ENCODE measurements around the gene RPL3.
A peak's percentile ranks its signal among the peaks of the same experiment; 100 is the strongest.
"Not testable (repeated sequence)": the region's sequence is repeated elsewhere in the genome, so short reads cannot be mapped to it uniquely, and the experiment has no call there.

RPL3 gene

DNA sequence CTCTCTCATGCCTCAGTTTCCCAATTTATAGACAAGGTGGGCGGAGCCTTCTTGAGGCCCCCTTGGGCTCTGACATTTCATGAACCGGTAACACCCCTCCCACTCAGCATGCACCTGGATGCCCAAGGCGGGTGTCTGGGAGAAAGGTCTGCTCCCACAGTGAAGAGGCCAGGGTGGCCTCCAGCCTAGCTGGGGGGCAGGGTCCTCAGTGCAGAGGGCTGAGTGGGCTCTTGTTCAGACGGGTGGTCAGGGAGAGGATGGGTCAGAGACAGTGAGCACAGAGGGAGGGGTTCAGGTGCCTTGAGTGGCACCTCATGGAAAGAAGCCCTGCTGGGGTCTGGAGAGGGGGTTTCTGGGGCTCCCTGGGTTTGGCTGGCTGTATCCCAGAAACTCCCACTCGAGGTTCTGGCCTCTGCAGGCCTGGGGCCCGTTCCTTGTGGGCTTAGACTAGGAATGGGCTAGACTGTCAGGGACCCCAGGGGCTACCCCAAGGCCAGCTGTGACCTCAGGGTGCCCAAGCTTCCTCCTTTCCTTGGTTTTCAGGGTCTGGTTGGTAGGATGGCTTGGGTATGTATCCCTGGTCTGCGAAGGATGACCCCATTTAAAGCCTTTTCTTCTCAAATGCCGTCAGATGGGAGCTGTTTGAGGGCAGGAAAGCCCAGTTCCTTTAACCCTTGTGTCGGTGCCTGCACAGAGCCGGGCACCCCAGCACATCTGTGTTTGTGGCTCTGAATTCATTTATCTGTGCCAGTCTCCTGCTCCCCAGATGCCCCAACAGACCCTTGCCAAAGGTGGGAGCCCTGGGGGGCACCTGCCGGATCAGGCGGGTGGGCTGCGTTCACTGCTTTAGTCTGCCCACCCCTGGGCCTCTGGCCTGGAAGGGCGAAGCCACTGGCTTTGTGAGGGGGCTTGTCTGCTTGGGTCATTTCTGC is 31.6 kb upstream of the RPL3 start:
- no peak for DNase-seq

DNA sequence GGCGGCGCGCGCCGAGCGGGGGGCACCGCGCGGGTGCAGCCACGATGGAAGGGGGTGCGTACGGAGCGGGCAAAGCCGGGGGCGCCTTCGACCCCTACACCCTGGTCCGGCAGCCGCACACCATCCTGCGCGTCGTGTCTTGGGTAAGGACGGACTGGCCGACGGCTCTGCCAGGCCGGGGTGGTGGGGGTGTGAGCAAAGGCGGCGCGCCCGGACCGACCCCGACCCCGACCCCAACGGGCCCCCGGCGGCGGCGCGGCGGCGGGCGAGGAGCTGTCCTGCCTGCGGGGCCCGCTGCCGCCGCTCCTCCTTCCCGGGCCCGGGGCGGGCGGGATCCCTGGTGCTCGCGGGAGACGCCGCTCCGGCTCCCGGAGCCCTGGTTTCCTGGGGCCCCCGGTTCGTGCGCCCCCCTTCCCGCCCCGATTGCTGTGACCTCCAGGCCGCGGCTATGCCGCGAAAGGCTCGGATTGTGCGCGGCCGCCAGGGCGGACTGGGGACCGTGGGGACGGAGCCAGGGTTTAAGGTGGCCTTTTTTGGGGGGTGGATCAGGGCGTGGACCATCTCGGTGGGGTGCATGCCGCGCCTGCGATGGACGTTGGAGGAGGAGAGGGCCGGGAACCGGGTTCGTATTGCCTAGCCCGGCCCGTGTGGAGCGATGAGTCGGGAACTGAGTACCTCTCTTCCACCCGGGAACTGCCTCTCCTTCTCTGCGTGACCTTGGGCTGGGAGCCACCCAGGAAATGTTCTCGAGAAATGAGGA is 30.7 kb upstream of the RPL3 start, which contains the start of gene SYNGR1:
Gene SYNGR1, plus strand, starts transcription at position 25 of the 760 bp plus-strand sequence. Its CDS starts 20 bp downstream, at position 45.
- DNase-seq: no peak

DNA sequence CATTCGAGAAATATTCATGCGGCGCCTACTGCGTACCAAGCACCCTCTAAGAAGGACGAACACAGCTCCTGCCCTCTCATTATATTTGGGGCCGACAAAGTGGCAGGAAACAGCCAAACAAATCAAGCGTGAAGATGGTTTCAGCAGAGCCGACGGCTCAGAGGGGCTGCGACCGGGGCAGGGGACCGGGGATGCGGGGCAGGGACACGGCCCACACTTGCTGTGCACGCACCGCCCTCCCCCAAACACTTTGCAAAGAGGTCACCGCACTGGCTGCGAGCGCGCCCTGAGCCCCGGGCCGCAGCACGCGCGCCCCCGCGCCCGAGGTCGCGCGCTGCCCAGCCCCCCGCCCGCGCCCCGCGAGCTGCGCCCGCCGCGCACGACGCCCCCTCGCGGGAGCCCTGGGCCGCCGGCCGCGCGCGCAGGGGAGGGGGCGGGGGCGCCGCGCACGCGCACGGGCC is 30.1 kb upstream of the RPL3 start:
- no peak for DNase-seq

DNA sequence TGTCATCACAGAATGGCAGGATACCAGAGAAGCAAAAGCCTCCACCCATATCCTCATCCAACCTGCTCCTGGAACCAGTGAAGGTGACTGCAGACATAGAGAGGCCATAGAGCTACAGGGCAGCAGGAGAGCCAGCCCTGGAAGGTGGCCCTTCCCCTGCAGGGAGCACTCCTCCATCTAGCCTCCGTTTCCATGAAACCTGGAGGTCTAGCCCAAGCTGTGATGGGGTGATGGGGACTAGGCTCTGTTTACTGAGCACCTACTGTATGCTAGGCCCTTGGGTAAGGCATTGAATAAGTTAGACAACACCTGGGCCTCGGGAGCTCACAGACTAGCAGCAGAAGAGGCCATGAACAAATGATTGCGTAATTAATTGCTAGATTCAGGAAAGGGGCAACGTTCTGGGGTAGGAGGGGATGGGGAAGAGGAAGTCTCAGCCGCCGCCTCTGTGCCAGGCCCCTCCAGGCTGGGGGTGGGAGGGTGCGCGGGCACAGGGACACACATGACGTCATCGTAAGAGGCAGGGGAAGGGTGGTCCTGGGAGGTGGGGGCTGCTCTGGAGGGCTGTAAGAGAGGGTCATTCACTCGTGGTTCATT is 29.6 kb upstream of the RPL3 start:
- DNase-seq: no peak

DNA sequence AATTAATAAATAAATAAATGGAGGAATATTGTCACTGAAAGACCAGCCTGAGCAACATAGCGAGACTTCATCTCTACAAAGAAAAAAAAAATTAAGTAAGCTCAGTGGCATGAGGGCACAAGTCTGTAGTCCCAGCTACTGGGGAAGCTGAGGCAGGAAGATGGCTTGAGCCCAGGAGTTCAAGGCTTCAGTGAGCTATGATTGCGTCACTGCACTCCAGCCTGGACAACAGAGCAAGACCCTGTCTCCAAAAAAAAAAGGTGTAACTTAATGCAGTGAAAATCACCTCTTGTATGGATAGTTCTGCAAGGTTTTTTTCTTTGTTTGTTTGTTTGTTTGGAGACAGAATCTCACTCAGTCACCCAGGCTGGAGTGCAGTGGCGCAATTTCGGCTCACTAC is 25.8 kb upstream of the RPL3 start:
- DNase-seq: no peak

DNA sequence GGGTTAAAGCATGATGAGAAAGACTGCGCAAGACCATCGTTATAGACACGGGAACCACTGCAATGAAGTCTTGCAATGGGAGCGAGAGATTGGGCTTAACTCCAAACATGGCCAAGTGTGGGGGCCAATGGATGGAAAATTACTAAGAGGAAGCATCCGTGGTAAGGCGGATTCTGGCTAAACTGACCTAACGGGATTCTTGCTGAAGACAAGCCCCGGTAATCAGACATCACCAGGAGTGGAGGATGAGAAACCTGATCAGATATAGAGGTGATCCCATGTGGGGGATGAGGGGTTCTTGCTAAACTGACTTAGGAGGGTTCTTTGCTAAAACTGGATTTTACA is 24.6 kb upstream of the RPL3 start:
- no peak for DNase-seq

DNA sequence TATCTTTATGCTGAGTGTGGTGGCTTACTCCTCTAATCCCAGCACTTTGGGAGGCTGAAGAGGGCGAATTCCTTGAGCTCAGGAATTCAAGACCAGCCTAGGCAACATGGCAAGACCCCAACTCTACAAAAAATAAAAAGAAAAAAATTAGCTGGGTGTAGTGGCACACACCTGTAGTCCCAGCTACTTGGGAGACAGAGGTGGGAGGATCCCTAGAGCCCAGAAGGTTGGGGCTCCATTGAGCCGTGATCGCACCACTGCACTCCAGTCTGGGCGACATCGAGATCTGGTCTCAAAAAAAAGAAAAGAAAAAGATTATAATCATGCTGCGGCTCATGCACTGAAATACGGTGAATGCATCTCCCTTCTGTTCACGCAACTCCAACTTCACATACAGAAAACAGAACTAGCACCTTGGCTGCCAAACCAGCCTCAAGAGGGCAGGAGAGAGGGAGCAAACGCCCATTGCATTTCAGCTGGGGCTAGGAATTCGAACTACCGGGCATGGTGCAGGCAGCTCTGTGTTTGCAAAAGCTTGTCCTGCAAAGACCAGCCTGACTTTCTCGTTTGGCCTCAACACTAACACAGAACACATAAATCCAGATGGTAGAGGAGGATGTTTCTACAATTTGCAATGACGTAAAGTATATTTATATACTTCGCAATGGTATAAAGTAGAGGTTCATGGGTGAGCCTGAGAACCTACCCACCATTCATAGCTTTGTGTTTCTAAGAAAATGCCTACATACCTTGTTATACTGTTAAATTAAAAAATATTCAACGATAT is 24.0 kb upstream of the RPL3 start:
- peak; percentile 51 for DNase-seq

DNA sequence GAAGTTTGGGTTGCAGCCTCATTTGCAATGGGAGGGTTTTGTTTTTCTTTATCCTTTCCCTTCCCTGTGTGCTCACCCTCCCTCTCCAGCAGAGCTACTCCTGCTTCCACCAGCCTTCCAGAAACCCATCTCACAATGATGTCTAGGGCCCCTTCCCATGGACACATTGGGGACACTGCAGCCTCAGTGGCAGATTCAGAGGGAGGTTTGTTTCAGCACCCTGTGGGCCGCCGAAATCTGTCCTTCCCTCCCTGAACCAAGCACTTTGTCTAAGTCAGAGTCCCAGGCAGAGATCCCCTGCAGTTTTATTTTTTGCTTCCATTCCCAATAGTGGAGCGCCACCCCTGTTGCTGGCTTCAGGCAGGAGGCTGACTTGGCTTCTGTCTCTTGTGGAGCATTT is 21.8 kb upstream of the RPL3 start:
- DNase-seq: no peak

DNA sequence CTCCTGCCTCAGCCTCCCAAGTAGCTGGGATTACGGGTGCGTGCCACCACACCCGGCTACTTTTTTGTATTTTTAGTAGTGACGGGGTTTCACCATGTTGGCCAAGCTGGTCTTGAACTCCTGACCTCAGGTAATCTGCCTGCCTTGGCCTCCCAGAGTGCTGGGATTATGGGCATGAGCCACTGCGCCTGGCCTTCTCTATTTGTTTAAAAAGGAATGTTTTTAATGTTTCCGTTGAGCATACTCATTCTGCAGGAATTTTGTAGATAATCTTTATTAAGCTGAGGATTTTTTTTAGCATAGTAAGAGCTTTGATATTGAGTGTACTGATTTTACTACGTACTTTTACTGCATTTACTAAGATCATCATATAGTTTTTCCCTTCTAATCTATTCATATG is 20.4 kb upstream of the RPL3 start:
- DNase-seq: peak; percentile 52

DNA sequence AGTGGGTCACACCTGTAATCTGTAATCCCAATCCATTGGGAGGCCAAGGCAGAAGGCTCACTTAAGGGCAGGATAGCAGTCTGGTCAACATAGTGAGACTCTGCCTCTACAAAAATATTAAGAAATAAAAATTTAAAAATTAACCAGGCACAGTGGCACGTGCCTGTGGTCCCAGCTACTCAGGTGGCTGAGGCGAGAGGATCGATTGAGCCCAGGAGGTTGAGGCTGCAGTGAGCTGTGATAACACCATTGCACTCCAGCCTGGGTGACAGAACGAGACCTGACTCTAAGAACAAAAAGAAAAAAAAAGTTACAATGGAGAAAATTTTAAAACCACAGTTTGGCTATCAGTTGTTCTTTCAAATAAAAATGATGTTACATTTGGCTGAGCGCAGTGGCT is 17.0 kb upstream of the RPL3 start:
- DNase-seq: no peak

DNA sequence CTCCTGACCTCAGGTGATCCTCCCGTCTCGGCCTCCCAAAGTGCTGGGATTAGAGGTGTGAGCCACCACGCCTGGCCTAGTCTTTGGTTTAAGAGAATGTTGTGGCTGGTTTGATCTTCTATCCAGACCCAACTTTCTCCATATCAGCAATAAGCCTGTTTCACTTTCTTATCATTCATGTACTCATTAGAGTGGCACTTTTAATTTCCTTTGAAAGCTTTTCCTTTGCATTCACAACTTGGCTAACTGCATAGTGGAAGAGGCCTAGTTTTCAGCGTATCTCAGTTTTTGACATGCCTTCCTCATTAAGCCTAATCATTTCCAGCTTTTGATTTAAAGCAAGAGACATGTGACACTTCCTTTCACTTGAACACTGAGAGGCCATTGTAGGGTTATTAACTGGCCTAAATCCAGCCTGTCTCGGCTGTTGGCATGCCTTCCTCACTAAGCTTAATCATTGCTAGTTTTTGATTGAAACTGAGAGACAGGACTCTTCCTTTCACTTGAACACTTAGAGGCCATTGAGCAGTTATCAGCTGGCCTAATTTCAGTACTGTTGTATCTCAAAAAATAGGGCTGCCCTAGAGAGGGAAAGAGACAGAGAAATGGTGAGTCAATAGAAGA is 13.1 kb upstream of the RPL3 start:
- DNase-seq: peak; percentile 77

DNA sequence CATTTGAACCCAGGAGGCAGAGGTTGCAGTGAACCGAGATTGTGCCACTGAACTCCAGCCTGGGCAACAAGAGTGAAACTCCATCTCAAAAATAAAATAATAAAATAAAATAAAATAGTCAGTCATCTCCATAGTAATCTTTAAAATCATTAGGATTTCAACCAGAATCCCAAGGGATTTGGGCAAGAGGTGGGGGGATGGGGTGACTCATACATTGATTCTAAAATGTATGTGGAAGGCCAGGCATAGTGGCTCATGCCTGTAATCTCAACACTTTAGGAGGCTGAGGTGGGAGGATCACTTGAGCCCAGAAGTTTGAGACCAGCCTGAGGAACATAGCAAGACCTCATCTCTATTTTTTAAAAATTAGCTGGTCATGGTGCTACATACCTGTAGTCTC is 11.1 kb upstream of the RPL3 start:
- peak; percentile 49 for DNase-seq

DNA sequence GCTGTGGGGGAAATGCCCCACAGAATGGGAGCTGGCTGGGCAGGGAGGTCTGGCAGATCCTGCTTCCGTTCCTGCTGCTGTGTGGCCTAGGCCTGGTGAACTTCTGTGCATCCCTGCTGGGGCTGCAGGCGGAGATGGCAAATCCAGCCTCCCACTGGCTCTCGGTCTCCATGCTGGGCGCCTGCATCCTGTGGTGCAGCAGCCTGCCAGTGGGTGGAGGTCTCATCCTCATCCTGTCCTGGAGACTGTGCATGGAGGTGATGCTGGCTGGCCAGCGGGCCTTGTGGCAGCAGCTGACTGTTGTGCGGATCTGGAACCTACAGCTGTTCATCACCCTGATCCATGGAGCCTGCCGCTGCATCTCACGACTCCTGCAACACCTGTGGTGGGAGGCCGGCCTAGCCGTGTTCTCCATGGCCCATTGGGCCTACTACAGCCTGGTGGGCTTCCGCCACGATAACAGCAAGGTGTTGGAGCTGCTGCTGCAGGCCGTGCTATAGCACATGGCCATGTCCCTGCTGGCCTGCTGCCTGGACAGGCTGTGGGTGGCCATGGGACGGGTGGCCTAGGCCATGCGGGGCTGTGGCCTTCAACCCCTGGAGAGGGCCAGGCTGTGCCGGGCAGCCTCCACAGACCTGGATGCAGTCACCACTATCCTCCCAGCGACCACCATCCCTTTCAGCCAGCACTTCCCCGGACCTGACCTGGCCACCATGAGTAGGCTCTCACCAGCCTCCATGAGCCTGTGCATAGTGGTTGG is 8.8 kb upstream of the RPL3 start:
- DNase-seq: no peak

DNA sequence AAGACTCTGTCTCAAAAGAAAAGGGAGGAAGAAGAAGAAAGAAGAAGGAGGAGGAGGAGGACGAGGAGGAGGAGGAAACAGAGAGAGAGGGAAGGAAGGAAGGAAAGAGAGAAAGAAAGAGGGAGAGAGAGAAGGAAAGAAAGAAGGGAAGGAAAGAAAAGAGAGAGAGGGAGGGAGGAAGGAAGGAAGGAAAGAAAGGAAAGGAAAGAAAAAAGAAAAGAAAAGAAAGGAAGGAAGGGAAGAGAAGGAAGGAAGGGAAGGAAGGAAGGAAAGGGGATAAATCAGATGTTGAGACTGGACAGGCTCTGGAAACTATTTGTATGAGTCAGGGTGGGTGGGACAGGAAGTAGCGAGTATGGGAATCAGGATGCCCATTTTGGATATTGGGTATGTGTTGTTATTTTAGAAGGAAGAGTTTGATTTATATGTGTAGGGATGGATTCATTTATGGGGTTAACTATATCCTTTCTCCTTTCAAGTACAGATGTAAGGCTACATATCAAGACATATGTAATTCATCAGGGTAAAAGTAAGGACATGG is 6.0 kb upstream of the RPL3 start:
- peak; percentile 44 for DNase-seq

DNA sequence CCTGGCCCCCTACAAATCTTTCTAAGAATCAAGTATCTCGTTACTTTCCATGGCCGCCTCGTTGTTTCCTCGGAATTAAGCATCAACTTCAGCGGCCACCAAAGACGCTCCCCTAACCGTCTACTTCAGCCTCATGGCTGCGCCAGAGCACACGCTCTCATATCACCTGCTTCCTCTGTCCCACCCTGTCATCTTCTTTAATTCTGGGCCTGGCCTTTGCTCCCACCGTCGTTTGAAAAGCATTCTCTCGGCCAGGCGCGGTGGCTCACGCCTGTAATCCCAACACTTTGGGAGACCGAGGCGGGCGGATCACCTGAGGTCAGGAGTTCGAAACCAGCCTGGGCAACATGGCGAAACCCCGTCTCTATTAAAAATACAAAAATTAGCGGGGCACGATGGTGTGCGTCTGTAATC is 1.2 kb upstream of the RPL3 start:
- DNase-seq: not testable (repeated sequence)

DNA sequence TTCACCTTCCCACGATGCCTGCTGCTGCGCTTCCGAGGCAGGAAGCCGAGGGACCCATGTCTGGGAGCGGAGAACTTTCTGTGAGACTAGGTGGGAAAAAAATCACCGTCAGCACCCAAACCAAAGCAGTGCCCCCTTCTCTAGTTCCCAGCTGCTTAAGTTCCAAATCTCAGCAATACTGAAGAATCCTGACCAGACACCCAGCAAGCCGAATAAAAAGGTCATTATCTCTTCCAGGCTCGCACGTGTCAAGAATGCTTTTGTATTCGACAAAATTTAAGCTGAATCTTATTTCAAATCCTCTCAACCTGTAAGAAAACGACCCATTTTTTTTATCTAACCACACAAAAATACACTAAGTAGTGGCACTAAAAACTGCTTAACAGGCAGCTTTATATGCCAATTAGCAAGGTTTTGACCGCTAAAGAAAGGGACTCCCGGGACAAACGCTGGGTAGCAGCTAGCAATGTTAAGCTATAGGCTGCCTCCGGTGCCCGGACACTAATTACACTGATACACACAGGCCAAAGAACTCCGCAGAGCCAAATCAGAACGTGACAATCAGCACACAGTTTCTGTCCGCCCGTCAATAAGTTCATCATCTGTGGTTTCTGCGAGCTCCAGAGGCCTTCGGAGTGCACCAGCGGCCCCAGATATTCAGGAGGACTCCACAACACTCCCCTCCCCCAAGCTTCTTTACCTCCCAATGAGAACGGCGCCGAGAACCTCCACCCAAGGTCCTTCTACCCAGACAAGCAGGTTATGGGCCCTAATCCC is 728 bp downstream of the RPL3 start:
- peak; percentile 34 for DNase-seq

DNA sequence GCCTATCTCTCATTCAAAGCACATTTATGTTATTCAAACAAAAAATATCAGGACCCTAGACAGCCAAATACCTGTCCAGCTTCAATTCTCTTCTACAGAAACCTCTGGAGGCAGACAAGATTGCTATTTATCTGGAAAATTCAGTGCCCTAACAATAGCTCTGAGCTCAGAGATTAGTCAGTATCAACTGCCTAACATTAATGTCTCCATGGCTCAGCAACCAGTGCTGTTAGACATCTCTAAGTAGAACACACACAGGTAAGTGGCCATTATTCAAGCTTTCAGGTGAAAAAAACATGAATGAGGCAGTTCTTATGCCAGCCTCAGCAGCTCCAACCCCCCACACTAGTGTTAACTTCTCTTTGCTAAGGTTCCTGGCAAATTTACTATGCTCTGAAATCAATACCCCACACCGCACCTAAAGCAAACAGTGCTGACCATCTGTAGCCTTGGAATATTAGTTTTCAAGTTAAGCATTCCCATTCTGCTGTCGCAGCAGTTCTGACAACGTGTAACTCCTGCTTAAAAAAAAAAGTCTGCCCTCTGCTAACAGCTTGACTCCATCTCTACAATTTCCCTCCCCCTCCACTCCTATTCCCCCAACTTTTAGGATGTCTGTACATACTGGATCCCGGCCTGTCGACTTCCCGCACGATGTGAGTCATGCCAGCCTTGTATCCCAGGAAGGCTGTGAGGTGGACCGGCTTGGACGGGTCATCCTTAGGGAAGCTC is 1.5 kb downstream of the RPL3 start:
- peak; percentile 67 for DNase-seq

DNA sequence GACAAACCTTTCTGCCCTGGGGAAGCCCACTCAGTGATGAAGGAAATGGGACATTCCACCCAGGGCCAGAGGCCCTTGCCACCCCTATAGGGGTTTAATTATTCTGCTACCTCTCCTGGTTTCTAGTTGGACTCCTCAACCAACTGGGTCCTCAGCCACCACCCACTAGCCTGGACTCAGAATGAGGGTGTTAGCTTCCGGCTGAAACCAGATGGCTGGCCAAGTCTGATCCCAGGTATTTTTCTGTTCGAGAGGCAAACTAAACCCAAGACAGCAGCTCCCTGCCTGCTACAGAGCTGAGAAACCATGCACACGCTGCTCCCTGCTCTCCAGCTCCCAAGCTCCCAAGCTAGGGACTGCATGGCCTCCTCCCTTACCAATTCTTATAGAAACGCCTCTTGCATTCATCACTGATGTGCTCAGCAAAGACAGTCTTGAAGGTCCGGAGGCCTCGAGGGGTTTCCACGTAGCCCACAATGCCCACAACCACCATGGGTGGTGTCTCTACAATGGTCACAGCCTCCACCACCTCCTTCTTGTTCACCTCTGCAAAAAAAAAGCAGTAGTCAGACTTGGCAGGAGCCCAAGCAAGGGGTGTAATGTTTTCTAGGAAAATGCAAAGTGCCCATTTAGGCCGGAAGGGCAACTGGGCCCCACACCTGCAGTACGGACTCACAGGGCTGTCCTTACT is 2.2 kb downstream of the RPL3 start:
- peak; percentile 18 for DNase-seq
